Duodenal mucosa (tissue), 2 donors: ENCODE data around the gene NR1I3.
"Not testable (repeated sequence)": the region's sequence is repeated elsewhere in the genome, so short reads cannot be mapped to it uniquely, and the experiment has no call there.

Source experiments
- H3K27ac ChIP-seq: one replicate; pipeline ENCODE4 v1.7.0; 2013; ENCODE audit warnings: low read depth, low read length
- H3K27me3 ChIP-seq, 2 donors: one replicate each; pipeline ENCODE4 v1.7.0; 2013; ENCODE audit warnings: low read length in 2 of 2, control low read depth in 1 of 2; ENCODE audit not compliant: insufficient read depth in 2 of 2, control insufficient read depth in 1 of 2
- H3K36me3 ChIP-seq, 2 donors: one replicate each; pipeline ENCODE4 v1.7.0; 2013; ENCODE audit warnings: low read length in 2 of 2, control low read depth in 1 of 2; ENCODE audit not compliant: insufficient read depth in 2 of 2, control insufficient read depth in 1 of 2
- H3K4me1 ChIP-seq, 2 donors: one replicate each; pipeline ENCODE4 v1.7.0; 2013; ENCODE audit warnings: low read length in 2 of 2, control low read depth in 1 of 2; ENCODE audit not compliant: insufficient read depth in 2 of 2, control insufficient read depth in 1 of 2
- H3K4me3 ChIP-seq, 2 donors: one replicate each; pipeline ENCODE4 v1.7.0; 2013; ENCODE audit warnings: low read length in 2 of 2, low read depth in 1 of 2
- H3K9ac ChIP-seq, 2 donors: one replicate each; pipeline ENCODE4 v1.7.0; 2013; ENCODE audit warnings: low read length in 2 of 2, low read depth in 1 of 2
- H3K9me3 ChIP-seq, 2 donors: one replicate each; pipeline ENCODE4 v1.7.0; 2013; ENCODE audit warnings: low read length in 2 of 2, control low read depth in 1 of 2; ENCODE audit not compliant: control insufficient read depth in 1 of 2

NR1I3 gene

DNA sequence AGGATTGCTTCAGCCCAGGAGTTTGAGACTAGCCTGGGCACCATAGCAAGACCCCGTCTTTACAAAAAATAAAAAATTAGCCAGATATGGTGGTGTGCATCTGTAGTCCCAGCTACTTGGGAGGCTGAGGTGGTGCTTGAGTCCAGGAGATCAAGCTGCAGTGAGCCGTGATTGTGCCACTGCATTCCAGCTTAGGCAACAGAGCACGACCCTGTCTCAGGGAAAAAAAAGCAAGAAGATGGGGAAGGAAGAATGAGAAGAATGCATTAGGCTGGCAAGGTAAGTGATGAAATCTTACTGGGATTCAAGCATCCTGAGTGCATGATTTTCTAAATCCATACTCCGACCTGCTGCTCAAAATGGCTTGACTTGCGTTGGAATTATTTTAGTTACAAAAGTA is 27.3 kb upstream of the NR1I3 start:
- Histone ChIP-seq H3K27me3 (peaks cover 3 to 5% of the 10 kb centered on the region in 2 donors), H3K36me3 (no peaks in the 10 kb centered on the region), H3K4me3 (no peak overlapping the region), H3K9ac (no peak overlapping the region), H3K4me1 (peaks cover 6 to 15% of the 10 kb centered on the region in 2 donors), H3K9me3 (no peaks in the 10 kb centered on the region), H3K27ac (no peak overlapping the region)

DNA sequence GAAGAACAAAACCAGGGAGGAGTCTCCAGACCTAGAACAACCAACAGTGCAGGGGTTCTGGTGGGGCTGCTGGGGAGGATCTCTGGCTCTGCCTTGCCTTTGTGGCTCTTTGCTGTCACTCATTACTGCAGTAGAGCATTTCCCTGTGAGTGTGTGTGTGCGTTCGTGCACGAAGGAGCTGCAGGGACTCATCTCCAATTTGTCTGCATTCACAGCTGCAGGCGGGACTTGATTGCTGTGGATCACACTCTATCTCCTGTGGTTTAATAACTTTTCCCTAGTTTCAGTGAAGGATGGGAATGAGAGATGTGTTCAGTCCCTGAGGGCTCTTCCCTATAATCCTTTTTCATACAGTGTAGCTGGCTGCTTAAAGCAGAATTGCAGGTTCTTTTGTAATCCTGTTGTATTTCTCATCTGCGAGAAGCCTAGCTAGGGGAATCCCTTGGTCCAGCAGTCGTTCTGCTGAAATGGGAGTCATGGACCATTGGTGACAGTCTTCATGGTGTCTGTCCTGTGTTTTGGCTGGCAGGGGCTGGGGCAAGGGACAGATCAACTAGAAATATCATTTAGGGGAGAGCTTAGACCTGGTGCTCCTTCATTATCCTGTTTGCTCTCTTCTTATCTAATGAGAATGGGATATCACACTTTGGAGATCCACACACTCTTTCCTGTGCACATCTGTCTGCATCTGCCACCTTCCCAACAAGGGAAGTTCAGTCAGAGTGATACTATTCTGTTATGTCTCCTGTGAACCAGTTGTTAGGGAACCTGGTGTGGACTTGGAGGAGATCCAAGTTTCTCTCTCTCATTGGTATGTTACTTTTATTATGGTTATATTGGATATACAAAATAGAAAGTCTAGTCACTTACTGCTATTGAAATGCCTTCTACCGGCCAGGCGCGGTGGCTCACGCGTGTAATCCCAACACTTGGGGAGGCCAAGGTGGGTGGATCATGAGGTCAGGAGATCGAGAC is 23.5 kb upstream of the NR1I3 start:
- H3K9me3 ChIP-seq: peaks cover 0 to 3% of the 10 kb centered on the region in 2 donors
- no peak overlapping the region for H3K4me3 ChIP-seq
- no peaks in the 10 kb centered on the region for H3K36me3 ChIP-seq
- peaks cover 11 to 17% of the 10 kb centered on the region in 2 donors for H3K4me1 ChIP-seq
- peaks cover 13 to 26% of the 10 kb centered on the region in 2 donors for H3K27me3 ChIP-seq
- H3K27ac ChIP-seq: no peak overlapping the region
- no peak overlapping the region for H3K9ac ChIP-seq

DNA sequence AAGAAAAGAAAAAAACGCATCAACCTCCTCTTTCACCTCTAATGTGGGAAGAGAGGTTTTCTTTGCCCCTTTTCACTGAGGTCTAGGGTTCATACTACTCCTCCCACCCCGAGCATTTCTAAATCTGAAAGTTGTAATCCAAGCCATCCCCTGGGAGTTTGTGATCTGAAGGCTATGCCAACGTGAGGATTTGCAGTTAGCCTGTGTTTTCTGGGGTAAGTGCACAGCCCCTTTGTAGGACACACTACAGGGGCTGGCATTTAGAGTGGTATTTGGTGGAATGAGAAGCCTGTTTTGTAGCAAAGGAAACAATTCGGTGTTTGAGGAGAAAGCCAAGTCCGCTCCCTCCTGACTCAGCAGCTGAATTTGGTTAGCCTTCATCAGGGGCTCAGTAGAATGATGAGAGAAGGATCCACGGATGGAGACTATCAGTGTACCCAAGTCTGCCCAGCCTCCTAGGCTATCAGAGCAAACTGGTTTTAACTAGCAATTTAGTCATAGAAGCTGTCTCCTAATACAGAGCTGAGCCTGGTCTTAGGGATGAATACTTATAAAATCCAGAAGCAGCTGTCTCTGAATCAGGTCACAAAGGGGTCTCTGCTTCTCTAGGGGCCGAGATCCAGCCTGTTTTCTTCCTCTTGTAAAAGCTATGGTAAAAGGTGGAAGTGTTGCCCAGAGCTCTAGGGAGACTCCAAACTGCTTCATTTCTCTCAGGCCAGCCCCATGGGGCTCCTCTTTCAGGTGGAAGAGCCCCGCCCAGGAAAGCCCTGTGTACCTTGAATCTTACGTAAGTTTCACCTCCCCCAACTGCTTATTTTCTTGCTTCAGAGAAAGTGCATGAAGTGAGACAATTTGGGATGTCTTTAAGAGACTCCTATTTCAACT is 22.6 kb upstream of the NR1I3 start:
- H3K4me3 ChIP-seq: no peak overlapping the region
- H3K27ac ChIP-seq: no peak overlapping the region
- peaks cover 11 to 17% of the 10 kb centered on the region in 2 donors for H3K4me1 ChIP-seq
- no peak overlapping the region for H3K9ac ChIP-seq
- H3K27me3 ChIP-seq: peaks cover 13 to 26% of the 10 kb centered on the region in 2 donors
- H3K9me3 ChIP-seq: peaks cover 0 to 3% of the 10 kb centered on the region in 2 donors
- no peaks in the 10 kb centered on the region for H3K36me3 ChIP-seq

DNA sequence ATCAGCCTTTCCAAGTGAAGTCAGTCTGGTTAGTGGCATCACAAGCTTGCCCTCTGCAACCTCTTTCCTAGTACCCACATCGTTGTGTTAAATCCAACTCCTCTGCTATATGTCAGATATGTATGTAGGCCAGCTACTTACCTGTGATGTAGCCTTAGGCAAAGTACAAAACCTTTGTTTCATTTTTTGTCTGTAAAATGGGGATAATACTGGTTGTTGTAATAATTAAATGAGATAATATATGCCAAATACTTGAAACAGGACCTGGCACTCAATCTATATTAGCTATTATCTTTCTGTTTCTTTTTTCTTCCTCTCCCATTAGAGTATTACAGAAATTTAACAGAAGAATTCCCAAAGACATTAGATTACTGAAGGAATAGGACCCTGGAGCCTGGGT is 21.8 kb upstream of the NR1I3 start:
- H3K27ac ChIP-seq: no peak overlapping the region
- H3K4me3 ChIP-seq: no peak overlapping the region
- H3K9ac ChIP-seq: no peak overlapping the region
- H3K4me1 ChIP-seq: peaks cover 11 to 17% of the 10 kb centered on the region in 2 donors
- H3K36me3 ChIP-seq: no peaks in the 10 kb centered on the region
- peaks cover 0 to 3% of the 10 kb centered on the region in 2 donors for H3K9me3 ChIP-seq
- H3K27me3 ChIP-seq: peaks cover 13 to 26% of the 10 kb centered on the region in 2 donors

DNA sequence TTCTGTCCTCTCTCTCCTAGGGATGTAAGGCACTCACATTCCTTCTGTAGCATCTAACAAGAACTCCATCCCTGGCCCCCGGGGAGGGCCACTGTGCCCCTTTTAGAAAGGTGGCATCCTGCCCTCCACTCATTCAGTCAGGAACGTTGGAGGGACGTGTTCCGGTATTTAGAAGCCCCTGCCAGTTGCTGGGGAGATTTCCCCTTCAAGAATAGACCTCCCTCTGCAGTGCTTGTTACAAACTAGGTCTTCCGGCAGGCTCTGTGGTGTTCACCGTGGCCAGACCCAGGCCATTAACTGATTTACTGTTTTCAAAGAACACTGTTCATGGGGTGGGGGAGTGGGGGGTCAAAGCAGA is 21.3 kb upstream of the NR1I3 start:
- H3K27me3 ChIP-seq: peaks cover 13 to 26% of the 10 kb centered on the region in 2 donors
- H3K27ac ChIP-seq: no peak overlapping the region
- H3K9ac ChIP-seq: no peak overlapping the region
- H3K4me3 ChIP-seq: peak overlapping the region in 1 of 2 donors; percentile 63
- peaks cover 11 to 17% of the 10 kb centered on the region in 2 donors for H3K4me1 ChIP-seq
- no peaks in the 10 kb centered on the region for H3K36me3 ChIP-seq
- H3K9me3 ChIP-seq: peaks cover 0 to 3% of the 10 kb centered on the region in 2 donors

DNA sequence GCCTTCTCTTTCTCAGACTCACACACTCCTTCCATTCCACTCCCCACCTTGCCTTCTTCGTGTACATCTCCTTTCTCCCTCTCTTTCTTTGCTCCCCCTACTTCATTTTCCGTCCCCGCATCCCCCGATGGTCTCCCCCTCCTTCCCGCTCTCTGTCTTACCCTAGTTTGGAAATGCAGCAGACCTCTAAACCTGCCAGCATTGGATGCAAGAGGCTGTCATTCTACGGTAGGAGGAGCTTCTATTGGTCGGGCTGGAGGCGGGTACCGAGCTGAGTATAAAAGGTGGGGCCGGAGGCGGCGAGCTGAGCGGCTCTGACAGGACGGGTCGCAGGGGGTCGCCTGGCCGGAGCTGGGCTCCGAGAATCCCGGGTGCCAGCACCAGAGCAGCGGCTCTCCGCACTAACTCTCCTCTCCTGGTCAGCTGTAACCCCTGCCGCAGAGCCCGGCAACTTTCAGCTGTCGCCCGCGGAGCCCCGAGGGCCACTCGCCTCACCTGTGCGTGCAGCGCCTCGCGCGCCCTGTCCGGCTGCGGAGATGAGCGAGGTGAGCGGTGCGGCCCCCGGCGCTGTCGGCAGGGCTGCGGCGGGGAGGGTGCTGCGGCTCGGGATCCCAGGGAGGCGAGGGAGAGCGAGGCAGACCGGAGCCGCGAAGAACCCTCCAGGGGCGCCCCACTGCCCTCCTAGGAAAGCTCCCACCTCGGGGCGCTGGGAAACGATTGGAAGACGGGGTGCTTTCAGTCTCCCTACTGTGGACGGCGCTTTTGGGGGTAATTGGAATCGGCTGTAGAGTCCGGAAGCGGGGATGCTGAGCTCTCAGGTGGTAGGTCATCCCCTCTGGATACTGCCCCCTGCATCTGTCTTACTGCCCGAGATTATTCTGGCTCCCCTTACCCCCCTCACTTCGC is 20.7 kb upstream of the NR1I3 start, which contains the start of gene PCP4L1:
Gene PCP4L1 (plus strand): TSS at position 307 of the 906 bp plus-strand sequence. CDS start 230 bp downstream, at position 537.
- H3K27me3 ChIP-seq: peaks cover 13 to 26% of the 10 kb centered on the region in 2 donors
- no peaks in the 10 kb centered on the region for H3K36me3 ChIP-seq
- no peak within 1 kb of the TSS for H3K9ac ChIP-seq
- H3K9me3 ChIP-seq: peaks cover 0 to 3% of the 10 kb centered on the region in 2 donors
- no peak within 1 kb of the TSS for H3K27ac ChIP-seq
- H3K4me1 ChIP-seq: peaks cover 11 to 17% of the 10 kb centered on the region in 2 donors
- H3K4me3 ChIP-seq: peak within 1 kb of the TSS; percentile 62 to 63

DNA sequence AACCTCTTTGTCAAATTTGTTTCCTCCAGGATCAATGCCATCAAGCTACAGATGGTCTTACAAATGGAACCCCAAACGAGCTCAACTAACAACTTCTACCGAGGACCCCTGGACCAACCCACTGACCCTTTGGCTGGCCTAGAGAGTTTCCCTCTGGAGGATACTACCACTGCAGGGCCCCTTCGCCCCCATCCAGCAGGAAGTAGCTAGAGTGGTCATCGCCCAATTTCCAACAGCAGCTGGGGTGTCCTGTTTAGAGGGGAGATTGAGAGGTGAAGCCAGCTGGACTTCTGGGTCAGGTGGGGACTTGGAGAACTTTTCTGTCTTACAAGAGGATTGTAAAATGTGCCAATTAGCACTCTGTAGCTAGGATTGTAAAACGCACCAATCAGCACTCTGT is 19.1 kb upstream of the NR1I3 start:
- H3K36me3 ChIP-seq, H3K9me3 ChIP-seq, H3K27ac ChIP-seq, H3K4me3 ChIP-seq, H3K9ac ChIP-seq: not testable (repeated sequence)
- peaks cover 11 to 17% of the 10 kb centered on the region in 2 donors for H3K4me1 ChIP-seq
- H3K27me3 ChIP-seq: peaks cover 13 to 26% of the 10 kb centered on the region in 2 donors

DNA sequence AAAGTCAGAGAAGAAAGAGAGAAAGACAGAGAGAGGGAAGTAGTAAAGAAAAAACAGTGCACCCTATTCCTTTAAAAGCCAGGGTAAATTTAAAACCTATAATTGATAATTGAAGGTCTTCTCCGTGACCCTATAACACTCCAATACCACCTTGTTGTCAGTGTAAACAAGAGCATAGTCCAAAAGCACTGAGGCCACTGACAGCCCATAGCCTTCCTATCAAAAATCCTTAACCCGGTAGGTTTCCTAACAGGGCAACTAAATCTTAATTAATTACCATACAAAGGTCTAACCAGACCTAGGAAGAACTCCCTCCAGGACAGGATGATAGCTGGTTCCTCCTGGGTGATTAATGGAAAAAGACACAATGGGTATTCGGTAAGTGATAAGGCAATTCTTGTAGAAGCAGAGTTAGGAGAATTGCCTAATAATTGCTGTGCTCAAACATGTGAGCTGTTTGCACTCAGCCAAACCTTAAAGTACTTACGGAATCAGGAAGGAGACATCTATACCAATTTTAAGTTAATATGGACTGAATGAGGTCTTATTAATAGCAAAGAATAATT is 18.0 kb upstream of the NR1I3 start:
- H3K27ac ChIP-seq, H3K4me3 ChIP-seq, H3K36me3 ChIP-seq, H3K9me3 ChIP-seq, H3K9ac ChIP-seq, H3K4me1 ChIP-seq: not testable (repeated sequence)
- peaks cover 13 to 22% of the 10 kb centered on the region in 2 donors for H3K27me3 ChIP-seq

DNA sequence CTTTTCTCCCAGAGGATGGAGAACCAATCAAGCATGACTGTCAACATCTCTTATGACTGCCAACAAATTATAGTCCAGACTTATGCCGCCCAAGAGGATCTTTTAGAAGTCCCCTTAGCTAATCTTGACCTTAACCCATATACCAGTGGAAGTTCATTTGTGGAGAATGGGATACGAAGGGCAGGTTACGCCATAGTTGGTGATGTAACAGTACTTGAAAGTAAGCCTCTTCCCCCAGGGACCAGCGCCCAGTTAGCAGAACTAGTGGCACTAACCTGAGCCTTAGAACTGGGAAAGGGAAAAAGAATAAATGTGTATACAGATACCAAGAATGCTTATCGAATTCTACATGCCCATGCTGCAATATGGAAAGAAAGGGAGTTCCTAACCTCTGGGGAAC is 17.3 kb upstream of the NR1I3 start:
- not testable (repeated sequence) for H3K9me3 ChIP-seq, H3K4me1 ChIP-seq

More for the DNA sequence above, 17.3 kb upstream of the NR1I3 start:
- H3K9ac ChIP-seq, H3K27ac ChIP-seq, H3K4me3 ChIP-seq, H3K36me3 ChIP-seq: not testable (repeated sequence)
- H3K27me3 ChIP-seq: peaks cover 10 to 21% of the 10 kb centered on the region in 2 donors
